ENCODE results near the gene DNHD1. TPM values are rescaled to one million over a fixed set of nuclear protein-coding genes. Genes with fewer than 3 reads are reported as not detected.

The DNHD1 gene
- total RNA-seq, 1 experiment from 2014 or later = 13.9 TPM

GRCh38 chr11:6599449-6599848, 102.4 kb downstream of the DNHD1 start:
- no peak overlapping the region for H3K4me3 ChIP-seq
- intact Hi-C loops (cut with micrococcal nuclease; ENCODE audit: unreplicated experiment) = no loop called here
- CTCF ChIA-PET = no interaction called here
- no peak overlapping the region for H3K4me2 ChIP-seq
- no peak overlapping the region for H3K27ac ChIP-seq
- H2AFZ ChIP-seq = no peak overlapping the region
- H4K20me1 ChIP-seq (ENCODE audit: insufficient read depth) = no peaks in the 10 kb centered on the region
- H3K4me1 ChIP-seq (replicated peaks; ENCODE audit: insufficient read depth) = peaks cover 1% of the 10 kb centered on the region; the same call in 1 of the 2 replicates
- TF ChIP-seq, protein P1, sequence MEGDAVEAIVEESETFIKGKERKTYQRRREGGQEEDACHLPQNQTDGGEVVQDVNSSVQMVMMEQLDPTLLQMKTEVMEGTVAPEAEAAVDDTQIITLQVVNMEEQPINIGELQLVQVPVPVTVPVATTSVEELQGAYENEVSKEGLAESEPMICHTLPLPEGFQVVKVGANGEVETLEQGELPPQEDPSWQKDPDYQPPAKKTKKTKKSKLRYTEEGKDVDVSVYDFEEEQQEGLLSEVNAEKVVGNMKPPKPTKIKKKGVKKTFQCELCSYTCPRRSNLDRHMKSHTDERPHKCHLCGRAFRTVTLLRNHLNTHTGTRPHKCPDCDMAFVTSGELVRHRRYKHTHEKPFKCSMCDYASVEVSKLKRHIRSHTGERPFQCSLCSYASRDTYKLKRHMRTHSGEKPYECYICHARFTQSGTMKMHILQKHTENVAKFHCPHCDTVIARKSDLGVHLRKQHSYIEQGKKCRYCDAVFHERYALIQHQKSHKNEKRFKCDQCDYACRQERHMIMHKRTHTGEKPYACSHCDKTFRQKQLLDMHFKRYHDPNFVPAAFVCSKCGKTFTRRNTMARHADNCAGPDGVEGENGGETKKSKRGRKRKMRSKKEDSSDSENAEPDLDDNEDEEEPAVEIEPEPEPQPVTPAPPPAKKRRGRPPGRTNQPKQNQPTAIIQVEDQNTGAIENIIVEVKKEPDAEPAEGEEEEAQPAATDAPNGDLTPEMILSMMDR (conservative IDR thresholded peaks at IDR 0.05) = no peak
- no peak for TF ChIP-seq EZH2 (IDR thresholded peaks at IDR 0.05; ENCODE audit: low read depth)
- H3K27me3 ChIP-seq (ENCODE audit: insufficient read depth, low read depth) = no peaks in the 10 kb centered on the region
- no peaks in the 10 kb centered on the region for H3F3A ChIP-seq (ENCODE audit: insufficient read depth, low read depth)
- no peak for DNase-seq
- no peaks in the 10 kb centered on the region for H3K9me2 ChIP-seq (ENCODE audit: insufficient read depth)
- 0 out of 2 replicates have a peak, but pooled peaks cover 6% of the 10 kb centered on the region for H3K36me3 ChIP-seq (ENCODE audit: low read depth)
- no peaks in the 10 kb centered on the region for H3K9me3 ChIP-seq (ENCODE audit: insufficient read depth, low read depth)
- POLR2A ChIA-PET (ENCODE audit: unreplicated experiment) = interaction anchor here (0.6 kb wide), 1 partner anchor 81 kb away, joined by 3 read pairs; no protein-coding TSS in a partner anchor
- no TSS peak for BruUV-seq (replicated peaks)
- H3K79me2 ChIP-seq (ENCODE audit: low read depth) = peaks cover 30% of the 10 kb centered on the region

DNA sequence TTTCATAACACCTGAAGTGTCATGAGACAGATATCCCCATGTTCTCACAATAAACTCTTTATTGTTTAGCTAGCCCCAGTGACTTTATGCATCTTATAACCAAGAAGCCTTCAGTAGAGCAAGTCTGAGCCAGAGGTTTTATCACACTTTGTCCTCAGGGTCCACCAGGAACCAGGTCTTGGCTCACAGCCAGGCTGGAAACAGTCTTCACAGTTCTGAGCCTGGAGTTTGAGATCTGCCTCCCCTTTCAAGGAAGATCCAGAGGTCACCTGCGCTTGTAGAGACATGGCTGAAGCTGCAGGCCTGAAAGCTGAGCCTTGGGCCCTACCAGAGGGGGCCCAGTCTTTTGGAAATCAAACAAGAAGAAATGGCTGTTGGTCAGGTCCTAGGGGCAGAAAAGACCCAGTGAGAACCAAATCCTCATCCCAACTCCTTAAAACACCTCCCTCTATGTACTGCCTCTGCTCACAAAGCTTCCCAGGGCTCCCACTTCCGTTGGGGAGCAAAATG, 102.9 kb downstream of the DNHD1 start:
- no peak overlapping the region for H3K4me2 ChIP-seq
- ChIA-PET CTCF (no interaction called here), POLR2A (ENCODE audit: unreplicated experiment) (interaction anchor here (0.6 kb wide), 1 partner anchor 81 kb away, joined by 3 read pairs; no protein-coding TSS in a partner anchor)
- no peaks in the 10 kb centered on the region for H3F3A ChIP-seq (ENCODE audit: insufficient read depth, low read depth)
- no peak overlapping the region for H3K4me3 ChIP-seq
- no peak for DNase-seq
- BruUV-seq (replicated peaks) = no TSS peak
- H3K4me1 ChIP-seq (replicated peaks; ENCODE audit: insufficient read depth) = peaks cover 6% of the 10 kb centered on the region
- H3K79me2 ChIP-seq (ENCODE audit: low read depth) = peaks cover 35% of the 10 kb centered on the region
- H3K36me3 ChIP-seq (ENCODE audit: low read depth) = 0 out of 2 replicates have a peak, but pooled peaks cover 6% of the 10 kb centered on the region
- no peak overlapping the region for H3K27ac ChIP-seq
- no peaks in the 10 kb centered on the region for H4K20me1 ChIP-seq (ENCODE audit: insufficient read depth)
- no peaks in the 10 kb centered on the region for H3K9me2 ChIP-seq (ENCODE audit: insufficient read depth)
- H3K27me3 ChIP-seq (ENCODE audit: insufficient read depth, low read depth) = no peaks in the 10 kb centered on the region
- intact Hi-C loops (cut with micrococcal nuclease; ENCODE audit: unreplicated experiment) = loop anchor here (5.0 to 10.0 kb wide), 2 partner anchors 125 to 208 kb away; partner anchors contain the start of genes SMPD1 and TRIM3
- TF ChIP-seq, protein P1 (conservative IDR thresholded peaks at IDR 0.05) = no peak
- no peaks in the 10 kb centered on the region for H3K9me3 ChIP-seq (ENCODE audit: insufficient read depth, low read depth)
- no peak overlapping the region for H2AFZ ChIP-seq

DNA sequence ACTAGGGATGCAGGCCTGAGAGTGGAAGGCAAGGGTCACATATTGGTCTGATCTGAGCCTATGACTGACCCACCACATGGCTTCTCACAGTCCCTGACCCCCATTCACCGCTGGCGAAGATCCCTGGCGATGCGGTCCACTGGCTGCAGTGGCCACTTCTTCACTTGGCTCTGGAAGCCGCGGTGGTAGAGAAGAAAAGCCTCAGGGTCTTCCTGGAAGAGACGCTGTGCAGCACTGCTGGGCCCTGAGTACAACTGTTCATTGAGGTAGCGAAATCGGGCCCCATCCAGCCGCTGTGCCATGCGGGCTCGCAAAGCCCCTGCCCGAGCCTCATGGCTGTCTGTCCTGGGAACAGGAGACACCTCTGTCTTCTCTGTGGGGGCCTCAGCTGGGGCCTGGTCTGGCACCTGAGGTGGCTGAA, 104.0 kb downstream of the DNHD1 start:
- no peak for DNase-seq
- no peak overlapping the region for H3K4me2 ChIP-seq
- peaks cover 41% of the 10 kb centered on the region for H3K79me2 ChIP-seq (ENCODE audit: low read depth)
- no peaks in the 10 kb centered on the region for H3K9me2 ChIP-seq (ENCODE audit: insufficient read depth)
- H3K9me3 ChIP-seq (ENCODE audit: insufficient read depth, low read depth) = no peaks in the 10 kb centered on the region
- H3K27ac ChIP-seq = no peak overlapping the region
- no peak overlapping the region for H3K4me3 ChIP-seq
- ChIA-PET CTCF (no interaction called here), POLR2A (ENCODE audit: unreplicated experiment) (no interaction called here)
- H3K27me3 ChIP-seq (ENCODE audit: insufficient read depth, low read depth) = no peaks in the 10 kb centered on the region
- H3K36me3 ChIP-seq (ENCODE audit: low read depth) = 0 out of 2 replicates have a peak, but pooled peaks cover 6% of the 10 kb centered on the region
- BruUV-seq (replicated peaks) = no TSS peak
- no peak overlapping the region for H2AFZ ChIP-seq
- no peak for TF ChIP-seq EZH2 (IDR thresholded peaks at IDR 0.05; ENCODE audit: low read depth)
- TF ChIP-seq, protein P1 (conservative IDR thresholded peaks at IDR 0.05) = no peak
- peaks cover 12% of the 10 kb centered on the region for H3K4me1 ChIP-seq (replicated peaks; ENCODE audit: insufficient read depth)
- H4K20me1 ChIP-seq (ENCODE audit: insufficient read depth) = no peaks in the 10 kb centered on the region
- intact Hi-C loops (cut with micrococcal nuclease; ENCODE audit: unreplicated experiment) = loop anchor here (5.0 to 10.0 kb wide), 2 partner anchors 126 to 209 kb away; partner anchors contain the start of genes SMPD1 and TRIM3
- H3F3A ChIP-seq (ENCODE audit: insufficient read depth, low read depth) = no peaks in the 10 kb centered on the region

Measured in PC-9 (cell line).